GM06990 (cell line): Measurements from ENCODE around the gene FBXO15.

ENCODE experiments used
- DNase-seq: peaks from one replicate; pipeline ENCODE4 v3.0.0-alpha.2; 2011; ENCODE audit not compliant: insufficient read length; ENCODE audit errors: extremely low read depth
- H3K27me3 ChIP-seq: replicated peaks from 2 replicates; pipeline ENCODE4 v1.6.0; 2011; ENCODE audit warnings: low read length; ENCODE audit not compliant: control insufficient read depth, insufficient read depth
- H3K36me3 ChIP-seq: 2 replicates; pipeline ENCODE4 v1.5.1; 2011; ENCODE audit warnings: low read length; ENCODE audit not compliant: control insufficient read depth, insufficient read depth
- H3K4me3 ChIP-seq: replicated peaks from 2 replicates; pipeline ENCODE4 v1.5.1; 2011; ENCODE audit warnings: low read depth, mild to moderate bottlenecking, control low read depth, low read length
- CTCF ChIP-seq: IDR thresholded peaks from 2 replicates; pipeline ENCODE4 v1.5.1; 2011; ENCODE audit warnings: low read length, control low read depth, mild to moderate bottlenecking, inconsistent platforms; ENCODE audit not compliant: insufficient read depth, poor library complexity, severe bottlenecking

The FBXO15 gene

GRCh38 chr18:74116633-74117554 lies 30.7 kb downstream of the FBXO15 start:
- no peak for DNase-seq
- peak; percentile 55 for TF ChIP-seq CTCF
- no peak overlapping the region for H3K4me3 ChIP-seq
- no peaks in the 10 kb centered on the region for H3K36me3 ChIP-seq
- no peaks in the 10 kb centered on the region; the same call in 1 of the 2 replicates for H3K27me3 ChIP-seq

- DNase-seq = no peak
- Histone ChIP-seq H3K36me3 (no peaks in the 10 kb centered on the region), H3K4me3 (no peak overlapping the region), H3K27me3 (no peaks in the 10 kb centered on the region)
- TF ChIP-seq CTCF = no peak
Measured at GRCh38 chr18:74115046-74115445, 32.6 kb downstream of the FBXO15 start.

GRCh38 chr18:74114116-74114515 lies 33.5 kb downstream of the FBXO15 start:
- Histone ChIP-seq H3K27me3 (no peaks in the 10 kb centered on the region), H3K4me3 (no peak overlapping the region), H3K36me3 (no peaks in the 10 kb centered on the region)
- no peak for TF ChIP-seq CTCF
- DNase-seq = no peak

- Histone ChIP-seq H3K27me3 (no peaks in the 10 kb centered on the region), H3K4me3 (no peak overlapping the region), H3K36me3 (no peaks in the 10 kb centered on the region)
- no peak for TF ChIP-seq CTCF
- no peak for DNase-seq
Measured at GRCh38 chr18:74113711-74114110, 33.9 kb downstream of the FBXO15 start.

- Histone ChIP-seq H3K36me3 (no peaks in the 10 kb centered on the region), H3K4me3 (no peak overlapping the region), H3K27me3 (no peaks in the 10 kb centered on the region)
- no peak for DNase-seq
- no peak for TF ChIP-seq CTCF
Measured at GRCh38 chr18:74110976-74111375, 36.7 kb downstream of the FBXO15 start.
